CD4-positive, alpha-beta T cell (primary cell): ENCODE measurements around the gene NEBL. TPM values are rescaled to one million over a fixed set of nuclear protein-coding genes. Genes with fewer than 3 reads are reported as not detected.

Experiments
- ATAC-seq: fragments of 200-7000 bp; cut with Tn5 transposase; one replicate; pipeline ENCODE4 v1.10.0; 2022; ENCODE audit warnings: mild to moderate bottlenecking; ENCODE audit not compliant: poor library complexity
- CTCF ChIA-PET: fragments of 350-600 bp; sonication (Branson Sonifier 250); formaldehyde crosslinking; loops from one replicate; lab custom pipeline; 2021; ENCODE audit warnings: antibody characterized with exemption, inconsistent platforms; lab: Charles Lee
- POLR2A ChIA-PET: fragments of 350-600 bp; sonication (Branson Sonifier 250); formaldehyde crosslinking; loops from one replicate; lab custom pipeline; 2021; ENCODE audit warnings: antibody characterized with exemption, inconsistent platforms; lab: Charles Lee
- DNase-seq, 14 experiments: peaks; one replicate each; pipeline ENCODE4 v3.0.0-alpha.2; 2013 to 2020; ENCODE audit warnings: mixed read lengths in 2 of 14
- H3K27ac ChIP-seq, 2 donors: one replicate each; pipeline versions ENCODE4 v1.5.1 to v1.7.0; 2013; ENCODE audit warnings: low read length in 2 of 2, low read depth in 1 of 2, mild to moderate bottlenecking in 1 of 2
- H3K27me3 ChIP-seq, 2 experiments: 1 replicate in 1 of 2; 2 replicates in 1 of 2; pipeline versions ENCODE4 v1.6.1 to v1.7.0; 2013; ENCODE audit warnings: low read length in 2 of 2, control low read depth in 1 of 2, mild to moderate bottlenecking in 1 of 2, moderate library complexity in 1 of 2; ENCODE audit not compliant: insufficient read depth in 2 of 2, control insufficient read depth in 1 of 2
- H3K36me3 ChIP-seq: one replicate; pipeline ENCODE4 v1.6.1; 2013; ENCODE audit warnings: low read length, control low read depth; ENCODE audit not compliant: insufficient read depth
- H3K4me1 ChIP-seq: one replicate; pipeline ENCODE4 v1.6.1; 2013; ENCODE audit warnings: low read length, control low read depth; ENCODE audit not compliant: insufficient read depth
- H3K4me3 ChIP-seq: one replicate; pipeline ENCODE4 v1.5.1; 2013; ENCODE audit warnings: mild to moderate bottlenecking, low read length, moderate library complexity
- H3K9me3 ChIP-seq, 2 experiments: 1 replicate in 1 of 2; 2 replicates in 1 of 2; pipeline versions ENCODE4 v1.6.1 to v1.7.0; 2013; ENCODE audit warnings: low read length in 2 of 2, mild to moderate bottlenecking in 2 of 2, control low read depth in 1 of 2, moderate library complexity in 1 of 2; ENCODE audit not compliant: control insufficient read depth in 1 of 2, insufficient read depth in 1 of 2
- H3K27ac Mint-ChIP-seq: one replicate; pipeline ENCODE4 v1.8.0; 2020; ENCODE audit warnings: mixed read lengths
- H3K27me3 Mint-ChIP-seq: one replicate; pipeline ENCODE4 v1.8.0; 2021; ENCODE audit warnings: mixed read lengths
- H3K36me3 Mint-ChIP-seq: one replicate; pipeline ENCODE4 v1.8.0; 2021; ENCODE audit warnings: low read depth, mixed read lengths
- H3K4me1 Mint-ChIP-seq: one replicate; pipeline ENCODE4 v1.8.0; 2021; ENCODE audit warnings: low read depth, mixed read lengths
- H3K4me3 Mint-ChIP-seq: one replicate; pipeline ENCODE4 v1.8.0; 2020; ENCODE audit warnings: mild to moderate bottlenecking, mixed read lengths
- H3K9me3 Mint-ChIP-seq: one replicate; pipeline ENCODE4 v1.8.0; 2020; ENCODE audit warnings: mixed read lengths
- intact Hi-C, 2 experiments: fragments of 100-400 bp; cut with DNase I in 1 of 2; cut with micrococcal nuclease in 1 of 2; formaldehyde crosslinking; loops; one replicate each; pipeline versions ENCODE4 v1.15.1 to v1.9.0; 2023 to 2025; cut with DNase I, micrococcal nuclease
- total RNA-seq, 174 experiments: library from RNA in 2 of 174; stranded (reverse) in 2 of 174; gene quantifications; one replicate each; pipeline ENCODE4 v1.2.3 and lab custom pipeline; 2021 to 2026
- TF ChIP-seq, protein P1 (sequence below): fragments of 200-600 bp; IDR thresholded peaks from one replicate; pipeline ENCODE4 v1.8.0; 2022; ENCODE audit warnings: antibody characterized with exemption, mild to moderate bottlenecking

Gene NEBL
- total RNA-seq, 2 experiments from 2014 or later = 0.17 to 0.22 TPM

DNA sequence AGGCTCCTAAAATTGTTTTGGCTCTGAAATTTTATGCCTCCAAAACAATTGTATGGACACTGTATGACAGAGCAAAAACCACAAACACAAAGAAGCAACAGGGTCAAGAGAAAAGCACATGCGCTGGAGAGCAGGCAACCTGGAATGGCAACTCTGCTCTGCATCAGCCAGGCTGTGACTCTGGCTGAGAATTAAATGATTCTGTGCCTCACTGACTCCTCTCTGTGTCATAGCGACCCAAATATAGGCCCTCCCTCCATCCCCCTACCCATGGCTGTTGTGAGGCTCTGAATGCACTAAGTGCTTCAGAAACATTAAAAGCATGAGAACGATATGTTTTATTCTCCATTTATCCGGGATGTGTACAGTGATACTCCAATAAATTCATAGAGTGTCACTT is 24.9 kb upstream of the NEBL start:
- H3K36me3 Mint-ChIP-seq = no peaks in the 10 kb centered on the region
- Histone ChIP-seq H3K9me3 (no peaks in the 10 kb centered on the region), H3K36me3 (no peaks in the 10 kb centered on the region), H3K4me3 (no peak overlapping the region), H3K4me1 (no peaks in the 10 kb centered on the region), H3K27me3 (no peaks in the 10 kb centered on the region), H3K27ac (no peak overlapping the region)
- H3K9me3 Mint-ChIP-seq = no peaks in the 10 kb centered on the region
- TF ChIP-seq, protein P1, sequence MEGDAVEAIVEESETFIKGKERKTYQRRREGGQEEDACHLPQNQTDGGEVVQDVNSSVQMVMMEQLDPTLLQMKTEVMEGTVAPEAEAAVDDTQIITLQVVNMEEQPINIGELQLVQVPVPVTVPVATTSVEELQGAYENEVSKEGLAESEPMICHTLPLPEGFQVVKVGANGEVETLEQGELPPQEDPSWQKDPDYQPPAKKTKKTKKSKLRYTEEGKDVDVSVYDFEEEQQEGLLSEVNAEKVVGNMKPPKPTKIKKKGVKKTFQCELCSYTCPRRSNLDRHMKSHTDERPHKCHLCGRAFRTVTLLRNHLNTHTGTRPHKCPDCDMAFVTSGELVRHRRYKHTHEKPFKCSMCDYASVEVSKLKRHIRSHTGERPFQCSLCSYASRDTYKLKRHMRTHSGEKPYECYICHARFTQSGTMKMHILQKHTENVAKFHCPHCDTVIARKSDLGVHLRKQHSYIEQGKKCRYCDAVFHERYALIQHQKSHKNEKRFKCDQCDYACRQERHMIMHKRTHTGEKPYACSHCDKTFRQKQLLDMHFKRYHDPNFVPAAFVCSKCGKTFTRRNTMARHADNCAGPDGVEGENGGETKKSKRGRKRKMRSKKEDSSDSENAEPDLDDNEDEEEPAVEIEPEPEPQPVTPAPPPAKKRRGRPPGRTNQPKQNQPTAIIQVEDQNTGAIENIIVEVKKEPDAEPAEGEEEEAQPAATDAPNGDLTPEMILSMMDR = no peak
- DNase-seq (no peak), ATAC-seq (no peak)
- H3K27ac Mint-ChIP-seq = no peak overlapping the region
- intact Hi-C loops = no loop called here
- CTCF ChIA-PET = no interaction called here
- H3K4me1 Mint-ChIP-seq = no peaks in the 10 kb centered on the region
- no peak overlapping the region for H3K4me3 Mint-ChIP-seq
- peaks cover 5% of the 10 kb centered on the region for H3K27me3 Mint-ChIP-seq
- POLR2A ChIA-PET = no interaction called here

DNA sequence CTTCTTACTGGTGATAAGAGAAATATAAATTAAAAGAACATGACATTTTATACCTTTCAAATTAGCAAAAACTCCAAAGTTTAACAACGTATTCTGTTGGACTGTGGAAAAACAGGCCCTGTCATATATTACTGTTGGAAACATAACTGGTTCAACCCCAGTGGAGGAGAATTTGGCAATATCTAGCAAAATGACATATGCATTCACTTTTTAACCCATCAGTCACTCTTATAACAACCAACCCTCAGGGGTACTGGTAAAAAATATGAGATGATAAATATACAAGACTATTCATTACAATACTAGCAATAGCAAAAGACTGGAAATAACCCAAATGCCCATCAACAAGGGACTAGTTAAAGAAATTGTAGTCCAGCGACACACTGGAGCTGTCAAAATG is 22.9 kb upstream of the NEBL start:
- H3K27me3 ChIP-seq = no peaks in the 10 kb centered on the region
- no peak for DNase-seq

DNA sequence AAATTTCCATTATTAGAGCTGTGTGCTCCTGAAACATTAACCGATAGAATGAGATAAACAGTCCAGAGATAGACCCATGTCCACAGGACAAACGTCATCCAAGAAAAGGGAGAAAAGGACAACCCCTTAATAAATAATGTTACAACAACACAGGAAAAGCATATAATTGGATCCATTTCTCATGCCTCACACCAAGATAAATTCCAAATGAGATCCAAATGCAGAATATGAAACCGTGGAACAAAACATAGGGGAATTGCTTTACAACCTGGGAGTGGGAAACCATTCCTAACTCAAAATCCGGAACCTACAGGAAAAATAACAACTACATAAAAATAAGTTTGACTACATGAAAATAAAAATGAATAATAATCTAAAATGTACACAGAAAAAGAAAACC is 22.4 kb upstream of the NEBL start:
- intact Hi-C loops = no loop called here
- no peak for DNase-seq
- Mint-ChIP-seq H3K27me3 (peaks cover 7% of the 10 kb centered on the region), H3K9me3 (no peaks in the 10 kb centered on the region), H3K4me1 (no peaks in the 10 kb centered on the region), H3K4me3 (no peak overlapping the region), H3K27ac (no peak overlapping the region), H3K36me3 (no peaks in the 10 kb centered on the region)
- Histone ChIP-seq H3K27me3 (no peaks in the 10 kb centered on the region), H3K9me3 (no peaks in the 10 kb centered on the region), H3K27ac (no peak overlapping the region), H3K36me3 (no peaks in the 10 kb centered on the region), H3K4me1 (no peaks in the 10 kb centered on the region), H3K4me3 (no peak overlapping the region)
- ChIA-PET POLR2A (no interaction called here), CTCF (no interaction called here)
- TF ChIP-seq, protein P1 = no peak
- ATAC-seq = no peak

More for the DNA sequence above, 22.9 kb upstream of the NEBL start:
- Mint-ChIP-seq H3K4me3 (no peak overlapping the region), H3K27me3 (peaks cover 7% of the 10 kb centered on the region), H3K36me3 (no peaks in the 10 kb centered on the region), H3K9me3 (no peaks in the 10 kb centered on the region), H3K4me1 (no peaks in the 10 kb centered on the region), H3K27ac (no peak overlapping the region)
- no peak overlapping the region for H3K27ac ChIP-seq
- H3K4me1 ChIP-seq = no peaks in the 10 kb centered on the region
- no peaks in the 10 kb centered on the region for H3K9me3 ChIP-seq
- intact Hi-C loops = no loop called here
- H3K4me3 ChIP-seq = no peak overlapping the region
- H3K36me3 ChIP-seq = no peaks in the 10 kb centered on the region
- CTCF ChIA-PET = no interaction called here
- TF ChIP-seq, protein P1 = no peak
- no peak for ATAC-seq
- POLR2A ChIA-PET = no interaction called here
